ENCODE results near the gene NECTIN3. TPM values are rescaled to one million over a fixed set of nuclear protein-coding genes. Genes with fewer than 3 reads are reported as not detected.

NECTIN3 gene
- total RNA-seq, 3 donors from 2014 or later, result 17.1 to 33.0 (median 19.7) TPM

DNA sequence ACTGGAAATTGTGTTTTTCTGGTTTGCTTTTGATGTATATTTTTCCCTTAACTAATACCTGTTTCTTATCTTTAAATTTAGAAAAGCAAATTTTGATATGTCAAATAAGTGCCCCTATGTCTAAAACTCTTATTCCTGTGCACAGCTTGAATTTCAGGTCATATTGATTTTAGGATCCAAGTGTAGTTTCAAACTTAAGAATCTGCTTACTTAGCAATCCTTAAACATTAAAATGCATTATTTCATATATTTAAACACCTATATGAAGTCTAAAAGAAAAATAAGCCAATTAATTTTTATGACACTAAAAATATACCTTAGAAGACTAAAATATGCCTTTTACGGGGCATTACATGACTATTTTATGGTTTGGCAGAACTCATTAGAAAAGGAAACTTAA is 59.2 kb downstream of the NECTIN3 start:
- TF ChIP-seq POLR2A (IDR thresholded peaks at IDR 0.05) (no peak), POLR2AphosphoS5 (IDR thresholded peaks at IDR 0.05) (no peak)
- TF ChIP-seq, protein P1, sequence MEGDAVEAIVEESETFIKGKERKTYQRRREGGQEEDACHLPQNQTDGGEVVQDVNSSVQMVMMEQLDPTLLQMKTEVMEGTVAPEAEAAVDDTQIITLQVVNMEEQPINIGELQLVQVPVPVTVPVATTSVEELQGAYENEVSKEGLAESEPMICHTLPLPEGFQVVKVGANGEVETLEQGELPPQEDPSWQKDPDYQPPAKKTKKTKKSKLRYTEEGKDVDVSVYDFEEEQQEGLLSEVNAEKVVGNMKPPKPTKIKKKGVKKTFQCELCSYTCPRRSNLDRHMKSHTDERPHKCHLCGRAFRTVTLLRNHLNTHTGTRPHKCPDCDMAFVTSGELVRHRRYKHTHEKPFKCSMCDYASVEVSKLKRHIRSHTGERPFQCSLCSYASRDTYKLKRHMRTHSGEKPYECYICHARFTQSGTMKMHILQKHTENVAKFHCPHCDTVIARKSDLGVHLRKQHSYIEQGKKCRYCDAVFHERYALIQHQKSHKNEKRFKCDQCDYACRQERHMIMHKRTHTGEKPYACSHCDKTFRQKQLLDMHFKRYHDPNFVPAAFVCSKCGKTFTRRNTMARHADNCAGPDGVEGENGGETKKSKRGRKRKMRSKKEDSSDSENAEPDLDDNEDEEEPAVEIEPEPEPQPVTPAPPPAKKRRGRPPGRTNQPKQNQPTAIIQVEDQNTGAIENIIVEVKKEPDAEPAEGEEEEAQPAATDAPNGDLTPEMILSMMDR (IDR thresholded peaks at IDR 0.05), result no peak
- H3K4me1 ChIP-seq, result no peaks in the 10 kb centered on the region
- H3K27me3 ChIP-seq, result no peaks in the 10 kb centered on the region
- H3K36me3 ChIP-seq, result no peaks in the 10 kb centered on the region
- no peak overlapping the region for H3K27ac ChIP-seq
- H3K9me3 ChIP-seq, result no peaks in the 10 kb centered on the region
- intact Hi-C loops (cut with DNase I; ENCODE audit: low total_unique reads), result loop anchor here (5.0 kb wide), 1 partner anchor 139 kb away; no protein-coding TSS in a partner anchor
- H3K4me3 ChIP-seq, result no peak overlapping the region
- DNase-seq (ENCODE audit: low spot score in 2 of 2), result no peak

DNA sequence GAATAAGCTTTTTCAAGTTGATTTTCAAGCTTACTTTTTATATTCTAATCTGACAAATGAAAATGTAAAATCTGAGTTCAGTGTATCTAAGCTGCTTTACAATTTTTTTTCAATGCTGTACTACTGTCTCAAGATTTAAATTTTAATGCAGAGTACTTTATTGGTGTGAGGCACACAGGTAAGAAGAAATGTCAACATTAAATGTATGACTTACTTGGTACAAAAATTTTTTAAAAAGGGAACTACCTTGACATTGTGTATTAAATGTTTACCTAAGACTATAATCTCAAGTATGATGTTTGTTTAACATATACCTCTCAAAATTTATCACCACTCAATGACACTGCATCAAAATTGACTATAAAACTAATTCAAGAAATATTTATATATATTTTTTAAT is 62.7 kb downstream of the NECTIN3 start:
- Histone ChIP-seq H3K36me3 (no peaks in the 10 kb centered on the region), H3K27me3 (no peaks in the 10 kb centered on the region), H3K9me3 (no peaks in the 10 kb centered on the region), H3K4me1 (no peaks in the 10 kb centered on the region), H3K4me3 (no peak overlapping the region), H3K27ac (no peak overlapping the region)
- TF ChIP-seq POLR2AphosphoS5 (IDR thresholded peaks at IDR 0.05), result no peak
- TF ChIP-seq, protein P1 (IDR thresholded peaks at IDR 0.05), result no peak
- TF ChIP-seq POLR2A (IDR thresholded peaks at IDR 0.05), result no peak
- intact Hi-C loops (cut with DNase I; ENCODE audit: low total_unique reads), result loop anchor here (5.0 kb wide), 1 partner anchor 142 kb away; no protein-coding TSS in a partner anchor
- no peak for DNase-seq (ENCODE audit: low spot score in 2 of 2)

DNA sequence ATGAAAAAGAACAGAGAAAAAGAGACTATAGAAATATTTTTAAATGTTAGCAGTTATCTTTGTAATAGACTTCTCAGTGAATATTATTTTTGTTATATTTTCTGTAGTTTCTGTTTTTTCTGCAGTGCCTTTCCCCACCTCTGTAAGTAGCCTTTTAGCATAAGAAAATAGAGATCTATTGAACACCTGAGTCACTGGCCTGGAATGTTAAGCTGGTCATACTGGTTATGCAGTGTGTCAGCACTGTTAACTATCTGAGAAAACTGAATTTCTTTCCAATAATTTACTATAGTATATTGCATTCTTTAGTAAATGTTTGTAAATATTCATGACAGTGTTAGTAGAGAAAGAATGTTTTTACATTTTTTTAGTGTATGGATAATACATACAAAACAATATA is 79.8 kb downstream of the NECTIN3 start:
- Histone ChIP-seq H3K9me3 (no peaks in the 10 kb centered on the region), H3K4me1 (no peaks in the 10 kb centered on the region), H3K27ac (no peak overlapping the region), H3K27me3 (no peaks in the 10 kb centered on the region), H3K36me3 (no peaks in the 10 kb centered on the region), H3K4me3 (no peak overlapping the region)
- intact Hi-C loops (cut with DNase I; ENCODE audit: low total_unique reads), result no loop called here
- TF ChIP-seq, protein P1 (IDR thresholded peaks at IDR 0.05), result no peak
- TF ChIP-seq POLR2A (IDR thresholded peaks at IDR 0.05) (no peak), POLR2AphosphoS5 (IDR thresholded peaks at IDR 0.05) (no peak)
- no peak for DNase-seq (ENCODE audit: low spot score in 2 of 2)

DNA sequence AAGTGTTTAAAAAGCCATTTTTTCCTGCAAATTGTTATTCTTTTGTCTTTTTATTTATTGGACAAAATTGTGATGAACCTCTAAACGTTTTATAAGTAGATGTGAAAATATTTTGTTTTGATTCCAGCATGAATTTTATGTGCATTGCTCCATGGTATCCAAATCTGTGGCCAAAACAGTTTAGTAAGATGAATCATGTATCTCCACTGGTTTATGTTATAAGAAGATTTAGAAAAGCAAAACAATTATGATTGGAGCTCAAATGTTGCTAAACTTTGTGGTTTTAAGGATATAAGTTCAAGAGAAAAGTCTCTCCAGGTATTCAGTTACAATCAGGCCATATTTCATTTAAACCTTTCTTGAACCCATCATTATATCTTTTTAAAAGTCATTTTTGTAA is 80.9 kb downstream of the NECTIN3 start:
- Histone ChIP-seq H3K27me3 (no peaks in the 10 kb centered on the region), H3K4me3 (no peak overlapping the region), H3K27ac (no peak overlapping the region), H3K9me3 (no peaks in the 10 kb centered on the region), H3K36me3 (no peaks in the 10 kb centered on the region), H3K4me1 (no peaks in the 10 kb centered on the region)
- TF ChIP-seq, protein P1 (IDR thresholded peaks at IDR 0.05), result no peak
- DNase-seq (ENCODE audit: low spot score in 2 of 2), result no peak
- intact Hi-C loops (cut with DNase I; ENCODE audit: low total_unique reads), result no loop called here

DNA sequence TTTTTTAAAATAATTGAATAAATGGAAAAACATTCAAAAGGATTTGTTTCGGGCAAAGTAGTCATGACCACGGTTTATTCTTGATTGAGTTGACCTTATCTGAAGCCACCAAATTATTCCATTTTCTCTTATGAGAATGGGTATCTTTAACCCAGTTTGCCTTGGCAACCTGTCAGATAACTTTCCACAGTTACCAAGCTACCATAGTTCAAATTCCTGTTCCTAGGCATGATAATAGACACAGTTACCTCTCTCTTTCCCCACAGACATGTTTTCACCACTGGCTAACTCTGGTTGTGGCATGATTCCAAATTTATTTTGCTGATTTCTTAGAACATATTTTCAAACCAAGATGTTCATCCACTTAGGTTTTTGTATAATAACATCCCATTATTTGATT is 84.9 kb downstream of the NECTIN3 start:
- no peak overlapping the region for H3K4me3 ChIP-seq
- DNase-seq (ENCODE audit: low spot score in 2 of 2), result no peak
- H3K9me3 ChIP-seq, result no peaks in the 10 kb centered on the region
- intact Hi-C loops (cut with DNase I; ENCODE audit: low total_unique reads), result no loop called here
- no peaks in the 10 kb centered on the region for H3K27me3 ChIP-seq
- no peaks in the 10 kb centered on the region for H3K36me3 ChIP-seq
- no peaks in the 10 kb centered on the region for H3K4me1 ChIP-seq
- H3K27ac ChIP-seq, result no peak overlapping the region
- TF ChIP-seq, protein P1 (IDR thresholded peaks at IDR 0.05), result no peak

Measured in breast epithelium (tissue), 4 donors.